GM18951 (cell line): ENCODE measurements around the gene NOXA1.

Experiments
- POLR2A ChIP-seq: IDR thresholded peaks from 4 replicates; pipeline ENCODE4 v1.6.1; 2011; ENCODE audit warnings: mild to moderate bottlenecking; ENCODE audit not compliant: insufficient read length, insufficient read depth; ENCODE audit errors: extremely low read depth
- in situ Hi-C: fragments of 300-500 bp; cut with MboI; formaldehyde crosslinking; loops from one replicate; pipeline ENCODE4 v1.12.0; 2022; ENCODE audit warnings: low sequenced_read_pairs, mixed read lengths, inconsistent platforms; ENCODE audit not compliant: unreplicated experiment

NOXA1 gene

DNA sequence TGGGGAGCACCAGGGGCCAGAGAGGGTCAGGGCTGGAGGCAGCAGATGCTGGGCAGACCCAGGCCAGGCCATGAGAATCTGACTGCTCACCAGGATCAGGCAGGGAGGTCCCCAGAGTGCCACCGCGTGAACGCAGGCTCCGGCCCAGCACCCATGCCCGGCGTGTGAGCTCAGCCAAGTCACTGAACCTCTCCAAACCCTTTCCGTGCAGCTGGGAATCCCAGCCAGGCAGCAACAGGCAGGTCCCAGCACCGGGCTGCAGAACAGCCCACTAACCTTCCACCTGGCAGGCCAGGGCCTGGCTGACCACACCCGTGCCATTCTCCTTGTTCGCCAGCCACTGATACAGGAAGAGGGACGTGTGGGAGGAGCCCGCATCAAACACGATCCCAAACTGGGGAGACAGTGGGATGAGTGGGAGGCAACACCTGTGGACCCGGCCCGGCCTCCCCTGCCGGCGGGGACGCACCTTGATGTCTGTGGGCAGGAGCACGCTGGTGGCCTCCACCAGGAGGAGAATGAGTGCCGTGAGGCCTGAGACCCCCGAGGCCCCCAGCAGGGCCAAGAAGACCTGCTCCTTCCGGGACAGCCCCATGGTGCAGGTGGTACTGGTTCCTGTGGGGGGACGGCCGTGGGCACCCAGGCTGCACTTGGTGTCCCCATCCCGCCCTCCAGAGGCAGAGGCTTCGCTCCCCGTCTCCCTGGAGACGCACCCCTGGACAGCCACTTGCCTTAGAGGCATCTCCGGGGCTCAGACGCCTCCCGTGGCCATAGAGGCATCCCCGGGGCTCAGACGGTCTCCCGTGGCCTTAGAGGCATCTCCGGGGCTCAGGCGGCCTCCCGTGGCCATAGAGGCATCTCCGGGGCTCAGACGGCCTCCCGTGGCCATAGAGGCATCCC, 14.7 kb downstream of the NOXA1 start:
- TF ChIP-seq POLR2A, result no peak
- in situ Hi-C loops, result no loop called here

DNA sequence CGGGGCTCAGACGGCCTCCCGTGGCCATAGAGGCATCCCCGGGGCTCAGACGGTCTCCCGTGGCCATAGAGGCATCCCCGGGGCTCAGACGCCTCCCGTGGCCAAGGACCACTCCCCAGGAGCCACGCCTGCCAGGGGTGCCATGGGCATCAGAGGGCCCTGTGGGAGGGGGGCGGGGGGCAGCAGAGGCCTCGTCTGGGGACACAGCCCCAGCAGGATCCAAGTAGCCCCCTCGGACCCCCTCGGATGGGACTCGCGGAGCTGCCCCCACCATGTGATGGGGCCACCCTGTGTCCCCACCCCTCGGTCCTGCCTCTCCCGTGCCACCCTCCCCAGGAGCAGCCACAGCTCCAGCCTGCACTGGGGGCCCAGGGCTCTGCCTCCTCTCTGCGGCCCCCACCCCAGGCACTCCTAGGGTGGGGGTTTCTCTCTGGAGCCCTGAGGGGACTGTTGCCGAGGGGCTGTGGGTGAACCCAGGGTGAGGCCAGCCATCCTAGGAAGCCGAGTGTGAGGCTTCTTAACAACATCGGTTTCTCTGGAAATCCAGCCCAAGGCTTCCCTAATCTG, 15.5 kb downstream of the NOXA1 start:
- TF ChIP-seq POLR2A, result no peak
- in situ Hi-C loops, result no loop called here

- in situ Hi-C loops, result no loop called here
- TF ChIP-seq POLR2A, result no peak
These were observed 16.0 kb downstream of the NOXA1 start for GRCh38 chr9:137439158-137439714.

DNA sequence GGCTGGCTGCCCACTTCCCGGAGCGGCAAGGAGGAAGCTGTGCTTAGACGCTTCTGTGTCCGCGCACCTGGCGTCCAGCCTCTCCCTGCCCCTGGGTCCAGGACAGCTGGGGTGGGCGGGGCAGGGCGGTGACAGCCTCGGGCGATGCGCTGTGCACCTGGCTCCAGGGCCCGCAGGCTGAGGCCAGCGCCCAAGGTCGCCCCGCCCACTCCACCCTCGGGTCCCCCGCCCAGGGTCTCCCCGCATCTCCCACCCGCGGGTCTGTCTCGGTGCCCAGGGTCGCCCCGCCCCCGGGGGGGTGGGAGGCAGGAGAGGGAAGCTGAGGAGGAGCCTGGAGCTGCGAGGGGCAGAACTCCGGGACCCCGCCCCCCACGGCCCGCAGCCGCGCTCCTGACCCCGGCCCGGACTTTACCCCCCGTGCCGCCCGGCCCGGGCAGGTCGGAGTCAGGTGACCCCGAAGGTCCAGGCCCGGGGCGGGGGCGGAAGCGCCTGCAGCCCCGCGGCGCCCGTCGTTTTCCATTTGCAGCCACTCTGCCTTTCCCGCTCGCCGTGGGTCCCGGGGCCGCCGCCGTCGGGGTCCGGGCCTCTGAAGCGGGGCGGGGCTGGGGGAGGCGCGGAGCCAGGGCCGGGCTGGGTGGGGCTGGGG, 18.2 kb downstream of the NOXA1 start, which contains the start of gene ENTPD8:
Gene ENTPD8, minus strand, starts transcription at position 69 of the 646 bp plus-strand sequence. CDS start 3,072 bp downstream, outside the sequence.
- in situ Hi-C loops, result no loop called here
- TF ChIP-seq POLR2A, result no peak

DNA sequence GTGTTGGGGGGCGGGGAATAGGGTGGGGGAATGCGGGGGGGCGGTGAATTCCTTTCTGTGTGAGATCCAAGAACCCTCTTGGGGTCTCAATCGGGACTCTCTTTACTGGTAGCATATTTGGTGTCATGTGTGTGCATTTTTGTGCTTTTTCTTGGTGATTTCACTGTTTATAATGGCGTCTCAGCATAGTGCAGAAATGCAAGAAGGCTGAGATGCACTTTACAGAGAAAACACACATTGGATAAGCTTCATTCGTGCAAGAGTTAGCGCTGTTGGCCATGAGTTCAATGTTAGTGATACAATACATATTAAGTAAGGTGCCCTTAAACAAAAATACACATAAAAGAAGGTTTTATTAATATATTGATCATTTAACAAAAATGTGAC, 18.7 kb downstream of the NOXA1 start:
- in situ Hi-C loops, result no loop called here

GRCh38 chr9:137444106-137444790, 21.1 kb downstream of the NOXA1 start:
- in situ Hi-C loops, result no loop called here
- no peak for TF ChIP-seq POLR2A

More for the DNA sequence above, 18.7 kb downstream of the NOXA1 start:
- TF ChIP-seq POLR2A, result no peak

- TF ChIP-seq POLR2A, result no peak
- in situ Hi-C loops, result no loop called here
These were observed 22.1 kb downstream of the NOXA1 start for GRCh38 chr9:137445275-137445807.

DNA sequence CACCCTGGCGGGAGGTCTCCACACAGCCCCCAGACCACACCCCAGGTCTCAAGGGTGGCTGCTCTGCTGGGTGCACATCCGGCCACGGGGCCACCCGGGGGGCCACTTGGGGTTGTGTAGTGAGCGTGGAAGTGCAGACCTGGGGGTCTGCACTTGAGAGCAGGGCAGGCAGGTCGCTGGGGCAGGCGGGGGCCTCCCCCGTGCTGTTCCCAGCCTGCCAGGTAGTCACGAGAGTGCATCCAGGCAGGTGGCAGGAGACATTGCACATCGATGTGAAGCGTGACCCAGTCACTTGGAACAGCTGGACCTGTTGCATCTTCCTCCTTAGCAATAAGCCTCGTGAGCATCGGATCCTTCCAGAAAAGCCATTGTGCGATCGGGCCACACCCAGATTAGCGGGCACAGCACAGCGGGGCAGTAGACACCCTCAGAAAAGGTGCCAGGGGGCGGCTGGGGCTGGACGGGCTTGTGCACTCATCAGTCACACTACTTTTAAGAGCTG, 22.8 kb downstream of the NOXA1 start:
- in situ Hi-C loops, result no loop called here
- TF ChIP-seq POLR2A, result no peak

- no peak for TF ChIP-seq POLR2A
- in situ Hi-C loops, result no loop called here
These were observed 23.8 kb downstream of the NOXA1 start for GRCh38 chr9:137446851-137447471.

DNA sequence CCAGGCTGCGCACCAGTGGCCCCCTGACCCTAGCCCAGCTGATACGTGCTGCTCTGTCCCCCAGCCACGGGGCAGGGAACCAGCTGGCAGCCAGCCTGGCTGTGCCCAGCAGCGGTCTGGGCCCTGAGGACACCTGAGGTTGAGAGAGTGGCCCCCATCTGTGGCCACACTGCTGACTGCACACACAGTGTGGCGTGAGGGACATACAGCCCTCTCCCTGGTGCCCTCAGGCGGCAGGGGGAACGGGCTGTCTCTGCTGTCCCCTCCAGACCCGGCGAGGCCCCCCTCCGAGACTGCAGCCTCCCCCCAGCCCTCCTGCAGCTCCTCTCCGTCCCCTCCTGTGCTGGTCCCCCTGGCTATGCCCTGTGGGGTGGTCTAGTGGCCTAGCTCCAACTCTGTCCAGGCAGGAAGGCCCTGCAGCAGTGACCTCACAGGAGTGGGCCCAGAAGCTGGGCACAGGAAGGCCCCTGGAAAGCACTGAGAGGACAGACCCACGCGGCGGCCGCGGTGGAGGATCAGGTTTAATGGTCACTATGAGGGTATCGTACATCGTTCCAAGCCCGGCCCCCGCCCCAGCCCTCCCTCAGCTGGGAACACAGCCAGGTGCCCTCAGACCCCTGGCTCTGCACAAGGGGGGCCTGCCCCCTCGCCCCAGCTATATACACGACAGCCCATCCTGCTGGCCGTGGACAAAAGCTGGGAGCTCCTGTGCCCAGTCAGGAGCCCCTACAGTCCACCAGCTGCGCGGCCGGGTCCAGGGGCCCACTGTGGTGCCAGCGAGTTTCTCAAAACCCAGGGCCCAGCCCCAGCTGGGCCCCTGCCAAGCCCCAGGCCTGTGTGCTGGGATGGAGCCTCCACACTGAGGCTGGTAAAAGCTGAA, 24.8 kb downstream of the NOXA1 start:
- in situ Hi-C loops, result no loop called here
- no peak for TF ChIP-seq POLR2A

DNA sequence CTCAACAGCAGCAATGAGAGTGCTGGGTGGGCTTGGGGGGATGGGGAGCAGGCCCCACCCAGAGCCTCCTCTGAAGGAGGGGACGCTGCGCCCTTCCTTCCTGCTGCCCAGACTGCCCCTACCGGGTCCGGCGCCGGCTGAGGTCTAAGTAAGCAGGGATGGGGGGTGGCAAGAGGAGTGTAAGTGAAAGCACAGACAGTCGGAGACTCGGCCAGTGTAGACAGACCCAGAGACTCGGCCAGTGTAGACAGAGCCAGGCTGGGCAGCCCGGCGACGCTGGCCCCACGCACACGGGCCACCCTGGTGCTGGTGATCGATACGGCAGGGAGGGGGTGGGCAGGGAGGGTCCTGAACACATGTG, 25.4 kb downstream of the NOXA1 start:
- TF ChIP-seq POLR2A, result no peak
- in situ Hi-C loops, result no loop called here
